ENCODE measurements around the gene TMEFF1.

Gene TMEFF1

DNA sequence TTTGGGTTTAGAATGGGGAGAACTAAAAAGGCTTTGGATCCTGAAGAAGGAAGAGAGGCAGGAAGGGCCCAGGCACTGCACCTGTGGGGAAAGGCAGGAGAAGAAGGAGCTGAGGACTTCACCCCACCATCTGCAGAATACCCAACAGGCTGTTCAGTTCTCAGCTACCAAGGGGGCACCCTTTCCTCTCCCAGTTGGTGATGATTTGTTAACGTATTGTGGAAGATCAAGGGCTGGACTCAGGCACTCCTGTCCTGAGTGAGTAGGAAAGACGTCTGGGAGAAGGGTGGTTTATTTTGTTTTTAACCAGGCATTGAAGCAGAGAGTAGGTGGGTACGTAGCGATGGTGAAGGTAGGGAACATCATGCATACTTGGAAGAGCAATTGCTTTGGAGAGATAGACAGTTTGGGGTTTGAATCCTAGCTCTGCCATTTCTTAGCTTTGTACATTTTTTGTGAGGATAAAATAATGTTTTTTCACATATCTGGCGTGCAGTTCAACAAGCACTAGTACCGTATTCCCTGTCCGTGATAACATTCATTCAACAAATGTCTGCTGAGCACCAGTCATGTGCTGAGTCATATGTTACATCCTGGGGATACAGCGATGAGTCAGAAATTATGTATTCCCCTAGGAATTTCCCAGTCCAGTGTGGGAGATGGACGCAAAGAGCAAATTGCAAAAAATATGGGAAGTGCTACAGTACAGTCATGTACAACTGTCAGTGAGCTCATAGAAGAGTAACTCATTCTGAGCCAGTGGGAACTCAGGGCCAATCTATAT, 43.9 kb upstream of the TMEFF1 start:
- in situ Hi-C loops (cut with HindIII; ENCODE audit: low sequenced_read_pairs): no loop called here

DNA sequence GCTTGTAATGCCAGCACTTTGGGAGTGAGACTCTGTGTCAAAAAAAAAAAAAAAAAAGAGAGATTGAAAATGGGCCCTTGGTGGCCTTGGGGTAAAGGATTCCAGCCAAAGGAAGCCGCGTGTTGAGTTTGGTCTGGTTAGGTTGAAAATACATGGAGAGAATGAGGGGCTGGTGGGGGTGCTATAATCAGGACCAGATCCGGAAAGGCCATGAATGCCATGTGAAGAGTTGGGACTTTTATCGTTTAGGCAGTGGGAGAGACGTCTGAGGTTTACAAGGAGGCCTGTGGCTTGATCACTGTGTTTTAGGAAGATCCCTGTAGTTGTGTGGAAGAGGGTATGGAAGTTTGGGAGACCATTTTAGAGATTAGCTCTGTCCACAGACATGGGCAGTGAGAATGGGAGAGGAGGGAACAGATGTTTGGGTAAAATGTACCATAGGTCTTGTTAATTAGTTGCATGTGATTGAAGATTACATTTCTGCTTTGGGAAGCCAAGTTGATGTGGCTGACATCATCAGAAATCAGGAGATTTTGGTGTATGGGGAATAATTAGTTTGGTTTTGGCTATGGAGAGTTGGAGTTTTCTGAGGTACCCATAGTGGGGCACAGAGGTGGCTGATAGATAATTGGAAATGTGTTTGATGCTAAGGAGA, 42.5 kb upstream of the TMEFF1 start:
- no peak for DNase-seq (ENCODE audit: low read depth)
- in situ Hi-C loops (cut with HindIII; ENCODE audit: low sequenced_read_pairs): no loop called here
- H3K4me3 ChIP-seq (ENCODE audit: low read depth, low read length): no peak overlapping the region
- TF ChIP-seq, protein P1, sequence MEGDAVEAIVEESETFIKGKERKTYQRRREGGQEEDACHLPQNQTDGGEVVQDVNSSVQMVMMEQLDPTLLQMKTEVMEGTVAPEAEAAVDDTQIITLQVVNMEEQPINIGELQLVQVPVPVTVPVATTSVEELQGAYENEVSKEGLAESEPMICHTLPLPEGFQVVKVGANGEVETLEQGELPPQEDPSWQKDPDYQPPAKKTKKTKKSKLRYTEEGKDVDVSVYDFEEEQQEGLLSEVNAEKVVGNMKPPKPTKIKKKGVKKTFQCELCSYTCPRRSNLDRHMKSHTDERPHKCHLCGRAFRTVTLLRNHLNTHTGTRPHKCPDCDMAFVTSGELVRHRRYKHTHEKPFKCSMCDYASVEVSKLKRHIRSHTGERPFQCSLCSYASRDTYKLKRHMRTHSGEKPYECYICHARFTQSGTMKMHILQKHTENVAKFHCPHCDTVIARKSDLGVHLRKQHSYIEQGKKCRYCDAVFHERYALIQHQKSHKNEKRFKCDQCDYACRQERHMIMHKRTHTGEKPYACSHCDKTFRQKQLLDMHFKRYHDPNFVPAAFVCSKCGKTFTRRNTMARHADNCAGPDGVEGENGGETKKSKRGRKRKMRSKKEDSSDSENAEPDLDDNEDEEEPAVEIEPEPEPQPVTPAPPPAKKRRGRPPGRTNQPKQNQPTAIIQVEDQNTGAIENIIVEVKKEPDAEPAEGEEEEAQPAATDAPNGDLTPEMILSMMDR (IDR thresholded peaks at IDR 0.05; ENCODE audit: low read depth, low read length, missing control alignments): no peak

More for the DNA sequence above, 43.9 kb upstream of the TMEFF1 start:
- peak overlapping the region; percentile 81 for H3K4me3 ChIP-seq (ENCODE audit: low read depth, low read length)
- DNase-seq (ENCODE audit: low read depth): peak; percentile 97
- TF ChIP-seq, protein P1 (IDR thresholded peaks at IDR 0.05; ENCODE audit: low read depth, low read length, missing control alignments): no peak

DNA sequence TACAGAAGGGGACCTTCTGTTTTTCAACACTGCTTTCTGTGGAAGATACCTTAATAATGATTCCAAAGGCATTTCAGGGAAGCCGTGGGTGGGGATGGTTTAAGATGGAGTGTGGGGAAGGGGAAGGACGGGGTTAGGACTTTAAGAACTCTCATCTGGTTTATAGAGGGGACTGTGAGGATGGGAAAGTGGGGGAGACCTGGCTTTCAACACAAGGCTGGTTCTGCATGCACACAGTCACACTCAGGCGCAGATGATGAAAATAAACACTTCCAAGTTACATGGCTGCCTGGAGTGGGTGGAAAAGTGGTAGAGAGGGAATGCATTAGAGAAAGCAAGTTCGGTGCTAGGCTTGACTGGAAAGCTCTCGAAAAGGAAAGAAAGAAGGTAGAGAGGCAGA, 41.1 kb upstream of the TMEFF1 start:
- DNase-seq (ENCODE audit: low read depth): no peak
- in situ Hi-C loops (cut with HindIII; ENCODE audit: low sequenced_read_pairs): no loop called here
- TF ChIP-seq, protein P1 (IDR thresholded peaks at IDR 0.05; ENCODE audit: low read depth, low read length, missing control alignments): no peak
- H3K4me3 ChIP-seq (ENCODE audit: low read depth, low read length): no peak overlapping the region

GRCh38 chr9:100432736-100433135, 40.2 kb upstream of the TMEFF1 start:
- no peak for DNase-seq (ENCODE audit: low read depth)
- in situ Hi-C loops (cut with HindIII; ENCODE audit: low sequenced_read_pairs): no loop called here
- TF ChIP-seq, protein P1 (IDR thresholded peaks at IDR 0.05; ENCODE audit: low read depth, low read length, missing control alignments): no peak
- no peak overlapping the region for H3K4me3 ChIP-seq (ENCODE audit: low read depth, low read length)

- in situ Hi-C loops (cut with HindIII; ENCODE audit: low sequenced_read_pairs): no loop called here
- no peak for DNase-seq (ENCODE audit: low read depth)
- no peak overlapping the region for H3K4me3 ChIP-seq (ENCODE audit: low read depth, low read length)
- TF ChIP-seq, protein P1 (IDR thresholded peaks at IDR 0.05; ENCODE audit: low read depth, low read length, missing control alignments): no peak
These were observed 36.4 kb upstream of the TMEFF1 start for GRCh38 chr9:100436571-100436970.

DNA sequence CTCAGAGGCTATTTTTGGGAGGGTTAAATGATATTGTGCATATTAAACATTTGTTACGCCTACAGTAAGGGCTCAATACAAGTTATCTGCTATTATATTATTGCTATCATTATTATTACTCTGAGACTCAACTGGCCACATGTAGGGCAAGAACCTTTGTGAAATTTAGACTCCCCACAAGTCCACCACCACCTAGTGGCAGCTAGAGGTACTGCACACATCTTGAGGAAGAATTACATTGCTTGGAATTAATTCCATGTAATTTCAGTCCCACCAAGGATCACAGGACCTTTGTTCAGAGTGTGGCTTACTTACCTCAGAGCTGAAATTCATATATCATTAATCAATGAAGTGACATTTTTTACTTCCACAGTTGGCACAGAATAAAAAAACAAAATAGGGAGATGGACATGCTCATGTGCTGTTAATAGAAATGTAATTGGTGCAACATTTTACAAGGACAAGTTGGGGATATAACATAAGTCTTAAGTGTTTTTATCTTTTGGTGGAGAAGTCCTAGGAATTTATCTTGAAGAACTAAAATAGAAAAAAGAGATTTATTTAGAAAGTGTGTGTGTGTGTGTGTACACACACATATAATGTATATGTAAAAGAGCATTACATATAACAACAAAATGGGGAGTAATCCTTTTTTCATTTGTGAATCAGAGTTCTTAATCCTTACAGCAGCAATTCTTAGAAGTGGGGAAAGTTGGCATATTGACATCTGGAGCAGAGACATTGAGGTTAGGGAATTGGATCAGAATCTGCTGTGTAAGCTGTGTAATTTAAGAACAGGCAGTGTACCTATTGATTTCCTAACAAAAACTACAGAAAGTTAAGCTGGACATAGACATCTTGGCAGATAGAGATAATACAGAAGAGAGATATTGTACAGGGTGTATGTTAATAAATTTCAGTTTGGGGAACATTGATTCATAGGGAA, 34.8 kb upstream of the TMEFF1 start:
- peak; percentile 63 for DNase-seq (ENCODE audit: low read depth)
- TF ChIP-seq, protein P1 (IDR thresholded peaks at IDR 0.05; ENCODE audit: low read depth, low read length, missing control alignments): peak; percentile 94
- no peak overlapping the region for H3K4me3 ChIP-seq (ENCODE audit: low read depth, low read length)
- in situ Hi-C loops (cut with HindIII; ENCODE audit: low sequenced_read_pairs): no loop called here
